Activated CD4-positive, alpha-beta T cell treated with anti-CD3 and anti-CD28 coated beads for 24 hours (primary cell): ENCODE data around the gene RPL38.

ENCODE experiments used
- DNase-seq, 2 donors: peaks; one replicate each; pipeline ENCODE4 v3.0.0-alpha.2; 2020; ENCODE audit warnings: low read depth in 2 of 2

The RPL38 gene

DNA sequence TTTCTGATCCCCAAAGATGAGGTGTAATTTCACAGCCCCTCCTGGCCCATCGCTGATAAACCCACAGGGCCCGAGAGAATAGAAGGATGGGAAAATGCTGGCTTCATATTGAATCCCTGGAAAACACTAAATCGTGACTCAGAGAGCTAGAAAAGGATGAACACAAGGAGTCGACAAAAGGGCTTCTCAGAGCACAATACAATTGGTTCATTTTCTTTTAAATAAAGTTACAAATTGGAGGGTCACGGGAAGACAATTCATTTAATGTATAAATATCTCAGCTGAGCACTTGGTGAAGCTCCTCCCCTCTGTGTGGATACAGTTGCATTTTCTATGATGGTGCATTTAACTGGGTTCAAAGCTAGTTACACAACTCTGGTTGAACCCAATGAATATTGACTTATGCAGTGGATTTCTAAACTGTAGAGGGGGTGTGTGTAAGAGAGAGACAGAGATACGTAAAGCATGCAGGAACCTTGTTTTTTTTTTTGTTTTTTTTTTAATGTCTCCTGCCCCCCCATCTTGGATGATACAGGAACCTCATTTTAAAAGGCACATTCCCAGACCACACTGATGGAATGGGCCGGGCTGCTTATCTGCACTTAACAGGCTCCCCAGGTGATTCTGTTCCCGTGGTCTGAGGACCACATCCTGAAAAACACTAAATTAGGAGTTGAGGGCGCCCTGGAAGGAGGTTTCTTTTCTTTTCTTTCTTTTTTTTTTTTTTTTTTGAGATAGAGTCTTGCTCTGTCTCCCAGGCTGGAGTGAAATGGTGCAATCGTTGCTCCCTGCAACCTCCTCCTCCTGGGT is 24.0 kb downstream of the RPL38 start:
- DNase-seq = no peak

DNA sequence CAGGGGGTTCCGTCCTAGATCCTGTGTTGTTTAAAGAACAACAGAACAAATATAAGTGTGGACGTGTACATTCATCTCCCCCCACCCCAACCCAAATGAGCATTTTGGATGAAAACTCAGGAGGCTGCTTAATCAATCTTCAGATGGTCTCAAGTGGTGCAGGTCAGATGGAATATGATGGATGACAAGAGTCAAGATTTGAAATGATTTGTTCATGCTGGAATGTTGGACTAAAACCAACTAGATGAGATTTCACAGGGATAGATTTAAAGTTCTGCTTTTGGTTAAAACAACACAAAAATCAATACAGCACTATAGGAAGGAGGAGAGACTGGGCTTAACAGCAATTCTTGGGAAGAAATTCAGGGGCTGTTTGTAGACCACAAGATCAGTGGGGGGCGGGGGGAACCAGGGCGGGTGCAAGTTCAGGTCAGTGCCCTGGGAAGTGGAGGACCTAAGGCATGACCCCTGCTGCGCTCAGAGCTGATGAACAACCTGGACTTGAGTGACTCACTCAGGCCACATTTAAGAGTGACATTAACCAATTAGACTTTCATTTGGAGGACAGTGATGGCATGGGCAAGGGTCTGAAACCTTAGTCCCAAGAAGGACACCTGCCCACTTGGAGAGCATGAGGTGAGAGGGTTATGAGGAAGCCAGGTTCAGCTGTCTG is 25.0 kb downstream of the RPL38 start:
- no peak for DNase-seq

DNA sequence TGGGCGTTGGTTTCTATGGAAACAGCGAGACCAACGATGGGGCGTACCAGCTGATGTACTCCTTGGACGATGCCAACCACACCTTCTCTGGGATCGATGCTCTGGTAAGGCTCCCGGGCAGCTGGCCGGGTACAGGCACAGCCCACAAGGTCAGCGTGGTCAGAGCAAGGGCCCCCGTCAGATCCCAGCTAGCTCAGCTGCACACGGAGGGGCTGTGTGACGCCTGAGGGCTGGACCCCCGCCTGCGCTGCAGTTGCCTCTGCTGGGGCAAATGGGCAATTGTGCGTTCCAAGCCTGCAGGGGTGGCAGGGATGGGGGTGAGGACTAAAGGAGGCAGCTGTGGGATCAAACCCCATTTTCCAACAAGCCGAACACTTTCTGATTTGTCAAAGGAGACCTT is 27.4 kb downstream of the RPL38 start:
- no peak for DNase-seq

DNA sequence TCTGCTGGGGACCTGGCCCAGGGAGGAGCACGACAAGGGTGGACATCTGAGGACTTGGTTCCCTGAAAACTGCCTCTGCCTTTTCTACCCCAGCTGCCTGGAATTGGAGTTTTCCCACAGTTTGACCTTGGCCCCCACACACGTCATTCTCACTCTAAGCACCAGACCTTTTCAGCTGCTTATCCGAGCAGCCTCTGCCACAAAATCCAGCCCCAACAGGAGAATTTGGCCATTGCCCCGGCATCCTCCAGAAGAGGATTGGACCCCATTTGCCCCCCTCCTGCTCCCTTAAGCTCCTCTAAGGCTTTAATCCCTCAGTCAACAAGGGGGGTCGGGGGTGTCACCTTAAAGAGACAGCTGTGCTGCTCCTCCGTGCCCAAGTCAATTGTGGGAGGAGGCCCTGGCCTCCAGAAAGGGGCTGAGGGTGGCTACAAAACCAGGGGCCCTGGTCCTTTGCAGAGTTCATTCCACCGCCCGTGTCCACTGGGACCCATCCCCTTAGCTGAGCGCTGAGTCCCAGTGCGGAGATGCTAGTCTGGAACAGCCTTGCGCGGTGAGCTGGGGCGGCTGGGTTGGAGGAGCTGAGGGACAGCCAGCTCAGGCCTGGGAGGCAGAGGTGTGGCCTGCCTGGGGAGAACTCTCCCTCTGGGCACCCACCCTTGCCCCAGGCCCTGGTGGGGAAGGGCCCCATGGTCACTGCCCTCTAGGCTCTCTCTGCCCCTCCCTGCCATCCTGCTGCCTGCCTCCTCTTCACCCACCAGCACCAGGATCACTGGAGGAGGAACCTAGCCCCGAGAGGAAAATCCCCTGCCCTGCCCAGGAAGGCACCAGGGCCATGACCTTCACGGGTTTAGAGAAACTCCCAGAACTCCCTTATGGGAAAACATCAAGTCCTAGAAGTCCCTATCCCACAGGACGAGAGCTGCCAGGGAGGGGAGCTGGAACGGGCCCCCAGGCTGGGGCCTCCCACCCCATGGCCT is 28.7 kb downstream of the RPL38 start:
- DNase-seq = no peak

DNA sequence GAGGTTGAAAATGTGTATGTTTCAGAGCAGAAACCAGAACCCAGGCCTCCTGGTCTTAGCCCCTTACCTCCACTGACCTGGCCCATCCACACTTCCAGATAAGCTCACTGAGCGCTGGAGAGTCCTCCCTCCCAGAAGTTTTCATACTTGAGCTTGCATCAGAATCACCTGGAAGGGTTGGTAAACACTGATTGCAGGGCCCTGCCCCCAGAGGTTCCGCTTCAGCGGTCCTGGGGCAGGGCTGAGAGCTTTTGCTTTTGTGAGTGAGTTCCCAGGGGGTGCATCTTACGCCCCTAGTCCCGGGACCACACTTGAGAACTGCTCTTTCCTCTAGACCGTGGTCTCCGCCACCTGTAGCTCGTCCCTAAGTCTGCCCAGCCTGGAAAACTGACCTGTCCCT is 30.5 kb downstream of the RPL38 start:
- no peak for DNase-seq

DNA sequence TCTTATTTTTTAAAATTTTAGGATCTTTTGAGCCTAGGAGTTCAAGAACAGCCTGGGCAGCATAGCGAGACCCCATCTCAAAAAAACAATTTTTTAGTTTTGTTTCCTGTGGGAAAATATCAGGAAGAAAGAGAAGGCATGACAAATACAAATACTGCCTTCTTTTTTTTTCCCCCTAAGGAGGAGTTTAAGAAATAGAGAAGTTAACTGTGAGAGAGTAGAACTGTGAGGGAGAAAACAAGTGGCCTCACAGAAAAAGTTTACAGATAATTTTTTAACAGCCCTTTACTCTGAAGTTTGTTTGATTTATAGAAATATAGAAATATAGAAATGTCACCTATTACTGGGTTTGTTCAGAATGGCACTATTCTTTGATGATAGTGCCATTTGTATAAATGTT is 31.0 kb downstream of the RPL38 start:
- DNase-seq = no peak

DNA sequence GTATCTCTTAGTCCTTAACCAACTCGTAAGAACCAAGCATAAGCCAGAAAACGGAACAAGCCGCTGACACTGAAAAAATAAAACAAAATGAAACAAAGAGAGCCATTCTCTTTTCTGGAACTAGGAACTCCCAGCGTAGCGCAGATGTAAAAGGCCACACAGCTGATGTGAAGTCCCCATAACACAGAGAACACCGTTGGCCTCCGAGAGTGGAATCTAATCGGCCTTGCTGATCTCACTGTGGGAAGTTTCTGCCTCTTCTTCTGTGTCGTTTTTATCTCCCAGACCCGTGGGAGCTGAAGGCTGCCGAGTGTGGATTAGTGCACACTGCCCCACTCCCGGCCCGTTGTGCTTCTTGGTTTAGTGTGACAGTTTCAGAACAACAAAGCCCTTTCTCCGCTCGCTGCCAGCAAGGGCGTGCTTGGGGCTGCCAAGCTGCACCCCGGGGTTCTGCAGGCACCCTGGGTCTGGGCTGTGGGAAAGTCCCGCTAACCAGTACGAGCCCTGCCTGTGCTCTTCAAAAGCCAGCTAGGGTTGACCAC is 31.6 kb downstream of the RPL38 start:
- DNase-seq = no peak

DNA sequence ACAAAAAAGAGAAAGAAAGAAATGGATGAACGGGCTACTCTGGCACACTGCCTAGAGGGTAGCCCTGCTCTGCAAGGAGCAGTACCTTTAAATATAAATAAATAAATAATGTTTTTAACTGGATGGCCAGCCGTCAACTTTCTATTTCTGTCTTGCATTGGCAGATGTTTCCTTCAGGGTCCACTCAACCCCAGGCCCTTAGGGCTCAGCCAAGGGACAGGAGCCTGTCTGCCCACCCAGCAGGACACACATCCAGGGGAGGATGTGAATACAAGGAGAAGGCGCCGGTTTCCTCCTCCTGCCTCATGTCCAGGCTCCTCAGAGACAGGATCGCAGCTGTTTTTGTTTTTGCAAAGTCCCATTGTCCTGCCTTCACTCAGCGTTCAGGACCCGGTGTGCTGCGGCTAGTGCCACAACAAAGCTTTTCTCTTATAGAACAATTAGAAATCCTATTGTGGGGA is 32.5 kb downstream of the RPL38 start:
- DNase-seq = no peak

DNA sequence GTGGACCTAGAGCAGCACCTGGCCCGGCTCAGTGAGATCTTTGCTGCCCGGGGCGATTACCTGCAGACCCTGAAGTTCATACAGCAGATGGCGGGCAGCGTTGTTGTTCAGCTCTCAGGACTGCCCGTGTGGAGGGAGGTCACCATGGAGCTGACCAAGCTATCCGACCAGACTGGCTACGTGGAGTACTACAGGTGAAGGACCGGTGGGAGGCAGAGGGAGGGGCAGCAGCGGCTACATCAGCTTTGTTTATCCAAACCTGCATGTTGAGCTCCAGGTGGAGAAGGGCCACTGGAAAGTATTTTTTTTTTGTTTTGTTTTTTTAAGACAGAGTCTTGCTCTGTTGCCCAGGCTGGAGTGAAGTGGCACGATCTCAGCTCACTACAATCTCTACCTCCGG is 33.8 kb downstream of the RPL38 start:
- DNase-seq = no peak

DNA sequence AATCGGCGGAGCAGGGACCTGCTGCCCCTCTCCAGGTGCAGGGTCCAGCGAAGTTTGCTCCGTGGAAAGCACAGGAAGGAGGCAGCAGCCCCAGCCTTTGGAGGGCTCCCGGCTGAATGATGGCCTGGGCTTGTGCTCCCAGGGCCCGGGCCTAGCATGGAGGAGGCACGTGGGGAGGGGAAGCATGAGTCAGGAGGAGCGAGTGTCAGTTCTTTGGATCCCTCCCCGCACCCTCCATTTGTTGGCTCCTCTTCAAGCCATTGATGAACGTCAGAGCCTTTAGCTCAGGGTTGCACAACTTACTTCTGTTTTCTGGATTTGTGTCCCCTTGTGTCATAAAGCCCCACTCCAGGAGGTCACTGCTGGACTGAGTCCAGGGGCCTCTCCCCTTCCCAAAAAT is 35.7 kb downstream of the RPL38 start:
- DNase-seq = no peak

DNA sequence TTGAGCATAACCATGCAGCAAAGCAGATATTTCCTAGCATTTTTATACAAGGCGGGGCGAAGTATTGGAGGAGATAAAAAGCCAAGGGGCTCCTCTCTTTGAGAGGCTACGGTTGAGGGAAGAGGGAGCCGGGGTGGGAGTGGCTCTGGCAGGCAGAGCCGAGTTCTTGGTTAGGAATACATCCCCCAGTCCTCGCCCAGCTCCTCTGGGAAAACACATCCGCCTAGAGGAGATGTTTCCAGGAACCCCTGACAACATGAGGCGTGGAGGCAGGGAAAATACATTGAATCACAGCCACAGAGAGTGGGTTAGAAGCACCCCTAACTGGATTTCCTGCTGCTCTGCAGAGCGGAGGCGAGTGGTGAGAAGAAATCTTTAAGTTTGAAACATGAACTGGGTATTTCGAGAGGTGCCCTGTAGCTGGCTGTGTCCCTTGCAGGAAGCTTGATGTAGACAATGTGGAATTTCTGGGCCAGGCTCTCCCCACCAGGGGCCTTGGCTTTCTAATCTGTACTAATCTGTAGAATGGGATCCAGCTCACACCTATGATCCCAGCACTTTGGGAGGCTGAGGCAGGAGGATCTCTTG is 37.2 kb downstream of the RPL38 start:
- DNase-seq = no peak

DNA sequence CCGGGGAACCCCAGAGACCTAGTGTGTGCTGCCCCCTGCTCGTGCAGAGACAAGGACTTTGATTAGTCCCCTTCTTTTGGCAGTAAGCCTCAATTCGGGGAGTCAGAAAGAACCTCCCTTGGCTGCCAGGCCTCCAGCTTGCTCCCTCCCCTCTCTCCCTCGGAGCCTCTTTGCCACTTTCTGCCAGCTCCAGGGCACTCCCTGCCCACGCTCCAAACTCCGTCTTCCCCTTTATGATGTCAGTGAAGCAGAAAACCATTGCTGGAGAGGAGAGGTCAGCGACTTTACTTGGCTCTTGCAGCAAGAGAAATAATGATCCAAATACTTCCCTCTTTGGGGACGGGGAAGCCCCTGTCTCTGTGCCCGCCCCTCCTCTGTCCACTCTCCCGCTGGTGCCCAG is 38.0 kb downstream of the RPL38 start:
- DNase-seq = no peak

DNA sequence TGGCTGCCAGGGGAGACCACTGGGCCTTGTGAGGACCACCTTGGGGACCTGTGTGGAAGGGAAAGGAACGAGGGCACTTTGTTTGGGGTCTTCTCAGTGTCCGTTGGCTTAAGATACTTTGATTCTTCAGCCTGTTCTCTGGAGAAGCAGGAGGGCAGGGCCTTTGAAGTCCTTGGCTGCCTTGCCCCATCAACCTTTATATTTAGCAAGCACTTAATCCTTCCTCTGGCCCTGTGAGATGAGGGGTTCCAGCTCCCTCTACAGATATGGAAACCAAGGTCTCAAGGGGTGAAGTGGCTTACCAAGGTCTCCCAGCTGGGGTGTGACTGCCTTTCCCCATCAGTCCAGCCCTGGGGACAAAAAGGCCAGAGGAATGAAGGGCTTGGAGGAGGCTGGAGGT is 38.4 kb downstream of the RPL38 start:
- no peak for DNase-seq

DNA sequence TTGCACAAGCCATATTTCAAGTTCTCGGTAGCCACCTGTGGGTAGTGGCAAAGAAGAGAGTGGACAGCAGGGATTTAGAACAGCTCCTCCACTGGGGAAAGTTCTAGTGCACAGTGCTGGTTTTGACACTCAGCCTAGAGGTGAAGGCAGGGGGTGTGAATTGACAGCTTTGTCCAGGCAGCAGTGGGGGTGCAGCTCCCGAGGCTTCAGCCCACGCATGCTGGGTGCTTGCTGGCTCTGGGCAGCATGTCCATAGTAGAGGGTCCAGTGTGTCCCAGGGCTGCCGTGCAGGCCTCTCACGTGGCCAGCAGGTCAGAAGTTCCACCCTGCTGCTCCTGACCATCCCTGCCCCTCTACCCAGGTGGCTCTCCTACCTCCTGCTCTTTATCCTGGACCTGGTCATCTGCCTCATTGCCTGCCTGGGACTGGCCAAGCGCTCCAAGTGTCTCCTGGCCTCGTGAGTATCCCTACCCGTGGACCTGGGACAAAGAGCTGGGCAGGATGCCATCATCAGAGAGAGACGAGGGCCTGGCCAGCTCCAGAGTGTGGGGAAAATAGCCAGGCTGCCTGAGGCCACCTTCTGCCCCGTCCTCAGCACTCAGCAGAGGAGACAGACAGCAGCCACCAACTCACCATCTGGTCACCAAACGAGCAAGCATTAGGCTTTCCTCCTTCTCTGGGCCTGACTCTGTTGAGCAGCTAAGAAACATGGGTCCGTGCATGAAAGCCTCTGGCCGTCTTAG is 39.7 kb downstream of the RPL38 start:
- no peak for DNase-seq

DNA sequence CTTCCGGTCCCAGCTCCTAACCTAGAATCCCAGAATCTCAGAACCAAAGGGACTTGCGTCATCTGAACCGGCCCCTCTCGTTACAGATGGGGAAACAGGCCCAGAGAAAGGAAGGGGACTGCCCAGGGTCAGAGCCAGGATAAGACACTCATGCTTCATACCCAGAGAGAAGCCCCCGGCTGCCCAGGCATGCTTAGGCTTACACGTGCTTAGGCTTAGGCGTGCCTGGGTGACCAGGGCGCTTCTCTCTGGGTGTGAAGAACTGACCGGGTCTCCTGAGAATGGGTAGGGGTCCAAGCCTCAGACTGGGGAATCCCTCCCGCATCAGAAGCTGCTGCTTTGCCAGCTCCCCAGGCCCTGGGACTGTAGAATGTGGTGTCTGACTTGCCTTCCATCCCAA is 40.6 kb downstream of the RPL38 start:
- DNase-seq = no peak

DNA sequence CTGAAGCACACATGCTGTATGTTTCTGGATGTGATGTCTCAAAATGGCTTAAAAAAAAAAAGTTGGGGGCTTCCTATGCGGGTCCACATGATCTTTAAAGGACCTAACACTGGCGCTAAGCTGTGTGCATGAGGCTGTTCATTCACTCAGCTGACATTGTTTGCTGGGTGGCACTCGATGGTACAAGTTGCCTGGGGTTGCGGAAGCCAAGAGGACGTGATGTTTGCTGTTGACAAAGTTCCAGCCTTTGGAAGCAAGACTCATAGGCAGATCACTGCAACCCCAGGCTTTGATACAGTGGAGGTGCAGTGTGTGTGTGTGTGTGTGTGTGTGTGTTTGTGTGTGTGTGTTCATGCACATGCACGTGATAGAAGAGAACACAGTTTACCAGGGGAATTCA is 41.1 kb downstream of the RPL38 start:
- DNase-seq = no peak

DNA sequence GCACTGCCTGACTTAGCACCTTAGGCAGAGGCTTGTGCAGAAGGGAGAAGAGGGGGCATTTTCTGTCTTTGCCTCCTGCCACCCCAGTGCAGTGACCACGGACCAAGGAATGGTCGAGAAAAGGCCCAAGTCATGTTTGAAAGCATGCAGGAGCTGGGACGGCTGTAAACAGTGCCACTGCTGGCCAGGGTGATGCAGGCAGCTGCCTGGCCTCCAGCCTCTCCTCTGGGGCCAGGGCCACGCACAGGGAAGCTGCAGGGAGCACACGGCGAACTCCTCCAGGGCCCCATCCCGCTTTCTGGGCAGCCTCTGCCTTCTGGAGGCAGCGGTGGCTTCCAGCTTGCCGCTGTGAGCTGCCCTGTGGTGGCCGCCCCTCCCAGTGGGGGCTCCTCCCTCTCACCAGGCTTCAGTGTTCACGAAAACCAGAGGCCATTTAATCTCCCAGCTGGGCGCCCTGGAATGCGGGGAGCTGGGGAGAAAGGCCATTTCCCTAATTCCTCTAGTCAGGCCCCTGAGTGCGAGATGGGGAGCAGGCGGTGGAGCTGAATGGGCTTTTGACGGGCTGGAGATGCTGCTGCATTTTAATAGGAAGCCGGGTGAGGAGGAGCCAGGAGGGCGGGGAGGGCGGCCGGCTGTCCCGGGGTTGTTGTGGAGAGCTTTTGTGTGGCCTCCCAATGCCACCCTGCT is 41.8 kb downstream of the RPL38 start:
- no peak for DNase-seq

DNA sequence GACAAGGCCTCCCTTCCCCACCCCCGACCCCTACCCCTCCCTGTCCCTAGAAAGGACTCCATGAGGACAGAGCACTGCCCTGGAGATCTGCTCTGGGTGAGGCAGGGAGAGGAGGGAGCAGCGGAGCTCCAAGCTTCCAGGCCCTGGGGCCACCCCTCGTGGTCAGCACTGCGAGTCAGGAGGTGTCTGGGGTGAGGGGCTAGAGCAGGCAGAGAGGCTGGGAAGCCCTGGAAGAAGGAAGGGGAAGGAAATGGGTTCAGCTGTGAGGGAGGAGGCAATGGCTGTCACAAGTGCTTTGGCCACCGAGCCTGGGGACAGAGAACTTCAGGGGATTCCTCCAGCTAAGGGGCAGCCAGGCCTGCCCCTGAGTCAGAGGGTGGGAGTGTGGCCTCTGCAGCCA is 42.4 kb downstream of the RPL38 start:
- no peak for DNase-seq

DNA sequence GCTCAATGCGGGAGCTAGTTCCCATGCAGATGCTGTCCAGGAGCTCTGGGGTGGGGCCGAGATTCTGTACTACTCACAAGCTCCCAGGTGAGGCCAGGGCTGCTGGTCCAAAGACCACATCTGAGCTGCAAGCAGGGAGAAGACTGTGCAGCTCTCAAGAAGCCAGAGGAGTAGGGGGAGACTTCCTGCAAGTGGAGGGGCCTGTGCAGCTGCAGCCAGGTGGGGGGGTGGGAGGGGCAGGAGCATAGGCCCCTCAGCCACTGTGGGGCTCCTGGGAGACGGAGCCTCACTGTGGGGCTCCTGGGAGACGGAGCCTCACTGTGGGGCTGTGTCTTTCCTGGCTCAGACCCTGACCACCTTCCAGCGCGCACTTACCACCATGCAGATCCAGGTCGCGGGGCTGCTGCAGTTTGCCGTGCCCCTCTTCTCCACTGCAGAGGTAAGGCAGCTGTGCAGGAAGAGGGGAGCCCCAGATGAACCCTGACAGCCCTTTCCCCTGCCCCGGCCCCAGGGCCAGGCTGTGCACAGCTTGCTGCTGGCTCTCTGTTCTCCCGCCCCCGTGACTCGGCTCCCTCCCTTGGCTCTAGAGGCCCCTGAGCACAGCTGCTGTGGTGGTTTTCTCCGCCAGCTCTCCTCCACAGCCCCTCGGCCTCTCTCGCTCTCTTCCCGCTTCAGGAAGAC is 46.3 kb downstream of the RPL38 start:
- no peak for DNase-seq
